PC-9 (cell line): Measurements from ENCODE around the gene HOXA9. TPM values are rescaled to one million over a fixed set of nuclear protein-coding genes. Genes with fewer than 3 reads are reported as not detected.

Experiments used
- BruUV-seq: library from RNA; stranded (reverse); fragments of 400-500 nt; replicated peaks from 2 replicates; lab custom pipeline; 2021; lab: Mats Ljungman, UMichigan
- CTCF ChIA-PET: fragments of 300-600 bp; sonication (Branson Sonifier 250); formaldehyde crosslinking; loops from one replicate; lab custom pipeline; 2022; ENCODE audit warnings: antibody characterized with exemption; lab: Charles Lee
- POLR2A ChIA-PET: fragments of 300-600 bp; sonication (Branson Sonifier 250); formaldehyde crosslinking; loops from one replicate; lab custom pipeline; 2022; ENCODE audit warnings: antibody characterized with exemption; ENCODE audit not compliant: unreplicated experiment; lab: Charles Lee
- DNase-seq, 2 experiments: peaks; one replicate each; pipeline versions ENCODE4 v3.0.0 to v3.0.0-alpha.2; 2015 to 2022; ENCODE audit warnings: mixed read lengths in 1 of 2
- H2AFZ ChIP-seq: fragments of 200-600 bp; sonication (generic); 2 replicates; pipeline ENCODE4 v1.8.1; 2017; ENCODE audit warnings: antibody characterized with exemption
- H3F3A ChIP-seq: fragments of 200-600 bp; sonication (generic); 2 replicates; pipeline ENCODE4 v1.8.1; 2017; ENCODE audit warnings: antibody characterized with exemption, mild to moderate bottlenecking, low read depth; ENCODE audit not compliant: insufficient read depth
- H3K27ac ChIP-seq: fragments of 200-600 bp; sonication (generic); 2 replicates; pipeline ENCODE4 v1.6.1; 2016; ENCODE audit warnings: mixed run types
- H3K27me3 ChIP-seq: fragments of 200-600 bp; sonication (generic); 2 replicates; pipeline ENCODE4 v1.6.1; 2016; ENCODE audit warnings: low read depth, mixed run types; ENCODE audit not compliant: insufficient read depth
- H3K36me3 ChIP-seq: fragments of 200-600 bp; sonication (generic); 2 replicates; pipeline ENCODE4 v1.6.1; 2016; ENCODE audit warnings: low read depth, mixed run types
- H3K4me1 ChIP-seq: fragments of 200-600 bp; sonication (generic); replicated peaks from 2 replicates; pipeline ENCODE4 v1.6.1; 2016; ENCODE audit warnings: mixed run types; ENCODE audit not compliant: insufficient read depth
- H3K4me2 ChIP-seq: fragments of 200-600 bp; sonication (generic); 2 replicates; pipeline ENCODE4 v1.6.1; 2017; ENCODE audit warnings: mixed run types
- H3K4me3 ChIP-seq: fragments of 200-600 bp; sonication (generic); 2 replicates; pipeline ENCODE4 v1.6.1; 2016; ENCODE audit warnings: mixed run types
- H3K79me2 ChIP-seq: fragments of 200-600 bp; sonication (generic); 2 replicates; pipeline ENCODE4 v1.6.1; 2017; ENCODE audit warnings: low read depth, mixed run types
- H3K9me2 ChIP-seq: fragments of 200-600 bp; sonication (generic); 2 replicates; pipeline ENCODE4 v1.8.1; 2017; ENCODE audit warnings: mild to moderate bottlenecking; ENCODE audit not compliant: insufficient read depth
- H3K9me3 ChIP-seq: fragments of 200-600 bp; sonication (generic); 2 replicates; pipeline ENCODE4 v1.8.1; 2016; ENCODE audit warnings: low read depth; ENCODE audit not compliant: insufficient read depth
- H4K20me1 ChIP-seq: fragments of 200-600 bp; sonication (generic); 2 replicates; pipeline ENCODE4 v1.8.1; 2017; ENCODE audit not compliant: insufficient read depth
- CTCF ChIP-seq: fragments of 200-600 bp; sonication (generic); conservative IDR thresholded peaks from 2 replicates; pipeline ENCODE4 v1.6.1; 2017; ENCODE audit warnings: mixed run types, antibody characterized with exemption, mild to moderate bottlenecking, moderate library complexity
- EZH2 ChIP-seq: fragments of 200-600 bp; sonication (generic); IDR thresholded peaks from 2 replicates; pipeline ENCODE4 v1.8.0; 2017; ENCODE audit warnings: antibody characterized with exemption, low read depth
- intact Hi-C: fragments of 100-400 bp; cut with micrococcal nuclease; formaldehyde crosslinking; loops from one replicate; pipeline ENCODE4 v1.10.0; 2022; ENCODE audit not compliant: unreplicated experiment
- total RNA-seq: library from RNA; stranded (reverse); gene quantifications from 2 replicates; pipeline ENCODE4 v1.2.3, GENCODE V29; 2021

The HOXA9 gene
- total RNA-seq, 1 experiment from 2014 or later, result 2.5 TPM

GRCh38 chr7:27151931-27152815 is 13.2 kb downstream of the HOXA9 start, which contains the start of gene HOXA3:
HOXA3 (minus strand) TSS chr7:27152583; CDS start chr7:27110640, 41,943 bp downstream.
- Histone ChIP-seq H3K36me3 (no peaks in the 10 kb centered on the region), H3K27me3 (no peaks in the 10 kb centered on the region), H3K4me3 (no peak within 1 kb of the TSS), H2AFZ (no peak within 1 kb of the TSS), H3K4me1 (0 out of 2 replicates have a peak, but pooled peaks cover 11% of the 10 kb centered on the region), H3K9me3 (no peaks in the 10 kb centered on the region), H3K27ac (no peak within 1 kb of the TSS), H3F3A (0 out of 2 replicates have a peak, but pooled peaks cover 4% of the 10 kb centered on the region), H3K9me2 (no peaks in the 10 kb centered on the region), H3K79me2 (no peaks in the 10 kb centered on the region), H4K20me1 (no peaks in the 10 kb centered on the region), H3K4me2 (no peak within 1 kb of the TSS)
- DNase-seq, result no peak
- POLR2A ChIA-PET, result interaction anchor here (0.6 kb wide), 1 partner anchor 472 kb away, joined by 9 read pairs; no protein-coding TSS in a partner anchor
- TF ChIP-seq EZH2 (no peak), CTCF (no peak)
- no TSS peak for BruUV-seq
- intact Hi-C loops, result no loop called here
- CTCF ChIA-PET, result no interaction called here

GRCh38 chr7:27151341-27151930 is 13.9 kb downstream of the HOXA9 start:
- no peaks in the 10 kb centered on the region for H3K79me2 ChIP-seq
- intact Hi-C loops, result no loop called here
- no peak for TF ChIP-seq CTCF
- no peak for TF ChIP-seq EZH2
- no peaks in the 10 kb centered on the region for H4K20me1 ChIP-seq
- H2AFZ ChIP-seq, result no peak overlapping the region
- H3K27ac ChIP-seq, result no peak overlapping the region
- H3F3A ChIP-seq, result 0 out of 2 replicates have a peak, but pooled peaks cover 4% of the 10 kb centered on the region
- BruUV-seq, result no TSS peak
- no peaks in the 10 kb centered on the region for H3K9me2 ChIP-seq
- no peak for DNase-seq
- no peaks in the 10 kb centered on the region for H3K36me3 ChIP-seq
- H3K9me3 ChIP-seq, result no peaks in the 10 kb centered on the region
- CTCF ChIA-PET, result no interaction called here
- POLR2A ChIA-PET, result no interaction called here
- H3K4me3 ChIP-seq, result no peak overlapping the region
- H3K4me1 ChIP-seq, result 0 out of 2 replicates have a peak, but pooled peaks cover 11% of the 10 kb centered on the region
- H3K4me2 ChIP-seq, result no peak overlapping the region; the same call in 1 of the 2 replicates
- no peaks in the 10 kb centered on the region for H3K27me3 ChIP-seq

GRCh38 chr7:27150568-27151340 is 14.6 kb downstream of the HOXA9 start:
- CTCF ChIA-PET, result interaction anchor here (0.5 to 0.7 kb wide), 2 partner anchors 476 to 984 kb away, joined by 3 to 5 read pairs; no protein-coding TSS in a partner anchor
- no peaks in the 10 kb centered on the region for H3K9me3 ChIP-seq
- H3K9me2 ChIP-seq, result no peaks in the 10 kb centered on the region
- no peaks in the 10 kb centered on the region for H3K27me3 ChIP-seq
- H3F3A ChIP-seq, result 0 out of 2 replicates have a peak, but pooled peaks cover 4% of the 10 kb centered on the region
- peak in 1 of 2 experiments; percentile 32 for DNase-seq
- POLR2A ChIA-PET, result no interaction called here
- BruUV-seq, result no TSS peak
- 0 out of 2 replicates have a peak, but pooled peaks cover 11% of the 10 kb centered on the region for H3K4me1 ChIP-seq
- no peaks in the 10 kb centered on the region for H4K20me1 ChIP-seq
- TF ChIP-seq CTCF (no peak; the same call in none of the 2 replicates), EZH2 (no peak)
- peak overlapping the region; percentile 56 for H2AFZ ChIP-seq
- peak overlapping the region; percentile 45 for H3K4me3 ChIP-seq
- H3K4me2 ChIP-seq, result peak overlapping the region; percentile 70
- intact Hi-C loops, result no loop called here
- H3K27ac ChIP-seq, result no peak overlapping the region
- H3K36me3 ChIP-seq, result no peaks in the 10 kb centered on the region
- H3K79me2 ChIP-seq, result no peaks in the 10 kb centered on the region
